ENCODE results near the gene GPR146.
"Not testable (repeated sequence)": the region's sequence is repeated elsewhere in the genome, so short reads cannot be mapped to it uniquely, and the experiment has no call there.

GPR146 gene

GRCh38 chr7:1044189-1045068, at the start of gene GPR146:
Gene GPR146, plus strand, starts transcription at chr7:1044546. Its CDS starts 12,970 bp downstream, at chr7:1057516.
- DNase-seq (ENCODE audit: low read depth in 1 of 2, low spot score in 1 of 2), result peak; percentile 99 to 100
- in situ Hi-C loops (cut with HindIII; ENCODE audit: low pct_unique_long_range_greater_than_20kb, low sequenced_read_pairs), result no loop called here

GRCh38 chr7:994592-995308, 49.6 kb upstream of the GPR146 start:
- DNase-seq (ENCODE audit: low read depth in 1 of 2, low spot score in 1 of 2), result no peak

More at GRCh38 chr7:1044189-1045068, at the start of gene GPR146:
- no peak for TF ChIP-seq JUND (IDR thresholded peaks at IDR 0.05; ENCODE audit: low read depth)

DNA sequence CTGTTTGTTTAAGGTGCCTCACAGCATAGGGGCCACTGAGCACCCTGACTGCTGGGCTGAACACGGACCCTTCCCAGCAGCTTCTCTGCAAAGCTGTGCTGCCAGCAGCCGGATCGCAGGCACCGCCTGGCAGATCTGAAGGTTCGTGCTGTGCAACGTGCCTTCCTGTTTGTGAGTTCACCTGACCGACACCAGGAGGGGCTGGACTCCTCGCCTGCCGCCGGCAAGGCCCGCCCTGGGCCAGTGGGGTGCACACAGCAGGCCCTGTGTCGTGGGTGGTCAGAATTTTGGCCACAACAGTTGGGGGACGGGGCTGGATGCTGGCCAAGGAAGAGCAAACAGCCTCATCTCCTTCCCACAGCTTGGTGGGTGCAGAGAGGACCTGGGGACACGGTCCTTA, 48.8 kb upstream of the GPR146 start:
- no peak for TF ChIP-seq JUND (IDR thresholded peaks at IDR 0.05; ENCODE audit: low read depth)
- in situ Hi-C loops (cut with HindIII; ENCODE audit: low pct_unique_long_range_greater_than_20kb, low sequenced_read_pairs), result no loop called here
- DNase-seq (ENCODE audit: low read depth in 1 of 2, low spot score in 1 of 2), result no peak

More at GRCh38 chr7:994592-995308, 49.6 kb upstream of the GPR146 start:
- in situ Hi-C loops (cut with HindIII; ENCODE audit: low pct_unique_long_range_greater_than_20kb, low sequenced_read_pairs), result no loop called here
- no peak for TF ChIP-seq JUND (IDR thresholded peaks at IDR 0.05; ENCODE audit: low read depth)

GRCh38 chr7:996079-996872, 48.1 kb upstream of the GPR146 start:
- no peak for DNase-seq (ENCODE audit: low read depth in 1 of 2, low spot score in 1 of 2)
- in situ Hi-C loops (cut with HindIII; ENCODE audit: low pct_unique_long_range_greater_than_20kb, low sequenced_read_pairs), result no loop called here
- no peak for TF ChIP-seq JUND (IDR thresholded peaks at IDR 0.05; ENCODE audit: low read depth)

DNA sequence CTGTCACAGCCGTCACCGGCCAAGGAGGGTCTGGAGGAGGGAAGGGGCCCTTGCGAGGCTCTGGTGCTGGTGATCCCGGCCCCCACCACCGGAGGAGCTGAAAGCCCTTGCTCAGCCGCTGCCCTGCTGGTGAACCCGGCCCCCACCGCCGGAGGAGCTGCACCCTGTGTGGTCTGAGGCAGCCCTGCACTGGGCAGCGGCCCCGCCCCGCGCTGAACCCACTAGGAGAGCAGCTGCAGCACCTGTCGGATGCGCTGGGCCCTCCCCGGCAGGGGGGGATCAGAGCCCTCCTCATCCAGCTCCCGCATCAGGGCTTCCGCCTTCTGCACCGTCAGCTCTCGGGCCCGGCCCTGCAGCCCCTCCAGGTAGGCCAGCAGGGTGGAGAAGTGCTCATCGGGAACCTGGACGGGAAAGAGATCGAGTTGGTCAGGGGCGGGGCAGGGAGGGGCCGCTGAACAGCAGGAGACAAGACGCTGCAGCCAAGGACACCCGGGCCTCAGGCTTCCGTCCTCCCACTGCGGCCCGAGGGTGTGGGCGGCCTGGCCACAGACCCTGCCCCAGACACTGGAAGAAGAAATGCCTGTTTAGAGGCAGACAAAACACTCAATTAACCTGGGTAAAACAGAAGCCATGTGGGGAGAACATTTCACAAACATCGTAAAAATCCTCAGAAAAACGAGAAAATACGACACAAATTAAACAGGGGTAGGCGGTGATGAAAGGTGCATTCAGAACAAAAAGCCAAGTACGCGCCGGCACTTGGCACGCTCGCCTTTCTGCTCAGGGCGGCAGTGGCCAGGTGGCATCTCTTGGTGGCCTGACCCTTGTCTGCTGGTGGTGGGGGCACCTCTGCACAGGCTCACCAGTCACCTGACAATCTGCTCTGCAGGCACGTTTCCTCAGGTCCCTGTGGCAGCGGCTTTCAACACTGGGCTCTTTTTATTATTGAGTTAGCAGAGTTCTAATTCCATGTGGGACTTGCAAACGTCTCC, 46.6 kb upstream of the GPR146 start:
- DNase-seq (ENCODE audit: low read depth in 1 of 2, low spot score in 1 of 2), result no peak
- in situ Hi-C loops (cut with HindIII; ENCODE audit: low pct_unique_long_range_greater_than_20kb, low sequenced_read_pairs), result no loop called here
- TF ChIP-seq JUND (IDR thresholded peaks at IDR 0.05; ENCODE audit: low read depth), result no peak

DNA sequence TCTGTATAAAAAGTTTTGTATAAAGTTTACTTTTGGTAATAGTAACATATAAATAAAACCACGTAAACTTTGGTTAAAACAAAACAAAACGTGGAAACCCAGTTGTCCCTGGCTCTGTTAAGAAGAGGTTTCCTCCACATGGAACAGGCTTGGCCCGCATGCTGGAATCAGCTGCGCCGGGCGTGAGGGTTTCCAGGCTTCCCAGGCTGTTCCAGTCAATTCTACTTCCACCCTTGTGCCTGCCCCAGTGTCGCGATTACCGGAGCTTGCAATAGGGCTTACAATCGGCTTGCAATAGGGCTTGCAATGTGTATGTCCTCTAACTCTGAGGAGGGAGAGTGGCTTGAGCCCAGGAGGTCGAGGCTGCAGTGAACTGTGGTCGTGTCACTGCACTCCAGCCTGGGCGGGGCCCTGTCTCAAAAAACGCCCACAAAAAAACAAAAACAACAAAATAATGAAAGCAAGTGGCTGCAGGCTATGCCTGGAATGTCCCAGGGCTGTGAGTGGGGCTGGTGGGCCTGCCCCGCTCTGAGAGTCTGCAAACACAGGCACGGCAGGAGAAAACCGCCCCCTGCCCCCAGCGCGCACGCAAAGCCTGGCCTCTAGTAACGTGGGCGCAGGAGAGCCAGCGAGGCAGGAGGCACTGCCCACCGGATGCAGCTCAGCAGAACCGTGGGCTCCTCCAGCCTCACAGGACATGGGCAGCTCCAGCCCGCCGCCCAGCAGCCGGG, 45.0 kb upstream of the GPR146 start:
- in situ Hi-C loops (cut with HindIII; ENCODE audit: low pct_unique_long_range_greater_than_20kb, low sequenced_read_pairs), result no loop called here
- no peak for TF ChIP-seq JUND (IDR thresholded peaks at IDR 0.05; ENCODE audit: low read depth)
- DNase-seq (ENCODE audit: low read depth in 1 of 2, low spot score in 1 of 2), result no peak

GRCh38 chr7:999941-1000935, 44.1 kb upstream of the GPR146 start:
- no peak for DNase-seq (ENCODE audit: low read depth in 1 of 2, low spot score in 1 of 2)
- in situ Hi-C loops (cut with HindIII; ENCODE audit: low pct_unique_long_range_greater_than_20kb, low sequenced_read_pairs), result no loop called here
- TF ChIP-seq JUND (IDR thresholded peaks at IDR 0.05; ENCODE audit: low read depth), result no peak

GRCh38 chr7:1001069-1001770, 43.1 kb upstream of the GPR146 start:
- DNase-seq (ENCODE audit: low read depth in 1 of 2, low spot score in 1 of 2); in situ Hi-C loops (cut with HindIII; ENCODE audit: low pct_unique_long_range_greater_than_20kb, low sequenced_read_pairs): not testable (repeated sequence)

- in situ Hi-C loops (cut with HindIII; ENCODE audit: low pct_unique_long_range_greater_than_20kb, low sequenced_read_pairs); DNase-seq (ENCODE audit: low read depth in 1 of 2, low spot score in 1 of 2): not testable (repeated sequence)
Observed at GRCh38 chr7:1002026-1002425, 42.3 kb upstream of the GPR146 start.

DNA sequence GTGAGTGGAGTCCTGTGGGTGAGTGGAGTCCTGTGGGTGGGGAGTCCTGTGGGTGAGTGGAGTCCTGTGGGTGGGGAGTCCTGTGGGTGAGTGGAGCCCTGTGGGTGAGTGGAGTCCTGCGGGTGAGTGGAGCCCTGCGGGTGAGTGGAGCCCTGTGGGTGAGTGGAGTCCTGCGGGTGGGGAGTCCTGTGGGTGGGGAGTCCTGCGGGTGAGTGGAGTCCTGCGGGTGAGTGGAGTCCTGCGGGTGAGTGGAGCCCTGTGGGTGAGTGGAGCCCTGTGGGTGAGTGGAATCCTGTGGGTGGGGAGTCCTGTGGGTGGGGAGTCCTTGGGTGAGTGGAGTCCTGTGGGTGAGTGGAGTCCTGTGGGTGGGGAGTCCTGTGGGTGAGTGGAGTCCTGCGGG, 41.9 kb upstream of the GPR146 start:
- in situ Hi-C loops (cut with HindIII; ENCODE audit: low pct_unique_long_range_greater_than_20kb, low sequenced_read_pairs); DNase-seq (ENCODE audit: low read depth in 1 of 2, low spot score in 1 of 2): not testable (repeated sequence)
